Measurements from ENCODE around the gene DNAJB13.

The DNAJB13 gene

GRCh38 chr11:74001822-74002286 is 51.0 kb downstream of the DNAJB13 start:
- DNase-seq: no peak
- H3K36me3 ChIP-seq (replicated peaks; ENCODE audit: insufficient read depth, low read length): no peaks in the 10 kb centered on the region
- H3K27ac ChIP-seq (ENCODE audit: low read length): no peak overlapping the region
- no peaks in the 10 kb centered on the region for H3K4me1 ChIP-seq (ENCODE audit: low read length)
- no peaks in the 10 kb centered on the region for H3K9me2 ChIP-seq (replicated peaks; ENCODE audit: insufficient read depth, low read length)
- H3K79me2 ChIP-seq (ENCODE audit: low read length): no peaks in the 10 kb centered on the region
- H2AFZ ChIP-seq (ENCODE audit: low read length): no peak overlapping the region
- H3K9ac ChIP-seq (ENCODE audit: low read length): no peak overlapping the region
- TF ChIP-seq EZH2phosphoT487 (IDR thresholded peaks at IDR 0.05; ENCODE audit: low read length) (no peak), EZH2 (optimal IDR thresholded peaks at IDR 0.05; ENCODE audit: low read depth, low read length) (no peak), CTCF (IDR thresholded peaks at IDR 0.05; ENCODE audit: low read length) (no peak)
- no peaks in the 10 kb centered on the region for H4K20me1 ChIP-seq (ENCODE audit: insufficient read depth, low read length)
- no peaks in the 10 kb centered on the region for H3K9me3 ChIP-seq (replicated peaks; ENCODE audit: insufficient read depth, low read length)
- H3K27me3 ChIP-seq (replicated peaks; ENCODE audit: insufficient read depth, low read length): no peaks in the 10 kb centered on the region
- no peak overlapping the region for H3K4me2 ChIP-seq (ENCODE audit: low read depth, low read length)
- no peaks in the 10 kb centered on the region for H3F3A ChIP-seq (ENCODE audit: insufficient read depth, low read length)
- H3K4me3 ChIP-seq (ENCODE audit: low read length): no peak overlapping the region

- TF ChIP-seq EZH2phosphoT487 (IDR thresholded peaks at IDR 0.05; ENCODE audit: low read length): no peak
- TF ChIP-seq CTCF (IDR thresholded peaks at IDR 0.05; ENCODE audit: low read length): no peak
- no peak for TF ChIP-seq EZH2 (optimal IDR thresholded peaks at IDR 0.05; ENCODE audit: low read depth, low read length)
- Histone ChIP-seq H4K20me1 (ENCODE audit: insufficient read depth, low read length) (no peaks in the 10 kb centered on the region), H3K27ac (ENCODE audit: low read length) (no peak overlapping the region), H3K9ac (ENCODE audit: low read length) (no peak overlapping the region), H3K4me2 (ENCODE audit: low read depth, low read length) (no peak overlapping the region), H2AFZ (ENCODE audit: low read length) (no peak overlapping the region), H3K27me3 (replicated peaks; ENCODE audit: insufficient read depth, low read length) (no peaks in the 10 kb centered on the region), H3K9me2 (replicated peaks; ENCODE audit: insufficient read depth, low read length) (no peaks in the 10 kb centered on the region), H3F3A (ENCODE audit: insufficient read depth, low read length) (no peaks in the 10 kb centered on the region), H3K79me2 (ENCODE audit: low read length) (no peaks in the 10 kb centered on the region), H3K9me3 (replicated peaks; ENCODE audit: insufficient read depth, low read length) (no peaks in the 10 kb centered on the region), H3K36me3 (replicated peaks; ENCODE audit: insufficient read depth, low read length) (no peaks in the 10 kb centered on the region), H3K4me1 (ENCODE audit: low read length) (no peaks in the 10 kb centered on the region), H3K4me3 (ENCODE audit: low read length) (no peak overlapping the region)
- no peak for DNase-seq
These were observed 52.0 kb downstream of the DNAJB13 start for GRCh38 chr11:74002832-74003231.

GRCh38 chr11:74004046-74004695 is 53.3 kb downstream of the DNAJB13 start:
- Histone ChIP-seq H3K79me2 (ENCODE audit: low read length) (no peaks in the 10 kb centered on the region), H3K27ac (ENCODE audit: low read length) (no peak overlapping the region), H3K36me3 (replicated peaks; ENCODE audit: insufficient read depth, low read length) (no peaks in the 10 kb centered on the region), H2AFZ (ENCODE audit: low read length) (no peak overlapping the region), H3K27me3 (replicated peaks; ENCODE audit: insufficient read depth, low read length) (no peaks in the 10 kb centered on the region), H3K9ac (ENCODE audit: low read length) (no peak overlapping the region), H3F3A (ENCODE audit: insufficient read depth, low read length) (no peaks in the 10 kb centered on the region), H3K4me3 (ENCODE audit: low read length) (no peak overlapping the region), H3K9me3 (replicated peaks; ENCODE audit: insufficient read depth, low read length) (no peaks in the 10 kb centered on the region), H3K4me1 (ENCODE audit: low read length) (no peaks in the 10 kb centered on the region), H3K4me2 (ENCODE audit: low read depth, low read length) (no peak overlapping the region), H3K9me2 (replicated peaks; ENCODE audit: insufficient read depth, low read length) (no peaks in the 10 kb centered on the region), H4K20me1 (ENCODE audit: insufficient read depth, low read length) (no peaks in the 10 kb centered on the region)
- DNase-seq: no peak
- TF ChIP-seq CTCF (IDR thresholded peaks at IDR 0.05; ENCODE audit: low read length) (no peak), EZH2 (optimal IDR thresholded peaks at IDR 0.05; ENCODE audit: low read depth, low read length) (no peak), EZH2phosphoT487 (IDR thresholded peaks at IDR 0.05; ENCODE audit: low read length) (no peak)
